Pulmonary artery endothelial cell (primary cell): Measurements from ENCODE around the gene C2CD2. TPM values are rescaled to one million over a fixed set of nuclear protein-coding genes. Genes with fewer than 3 reads are reported as not detected.
"Not testable (repeated sequence)": the region's sequence is repeated elsewhere in the genome, so short reads cannot be mapped to it uniquely, and the experiment has no call there.

Source experiments
- DNase-seq: peaks from one replicate; pipeline ENCODE4 v3.0.0-alpha.2; 2011; ENCODE audit warnings: low read depth, low spot score
- total RNA-seq: library from RNA; depleted of rRNA; stranded (reverse); fragments of >200 nt; gene quantifications from 2 replicates; pipeline ENCODE4 v1.2.3, GENCODE V29; 2014

The C2CD2 gene
- total RNA-seq = 35.1 and 51.1 TPM in 2 replicates

DNA sequence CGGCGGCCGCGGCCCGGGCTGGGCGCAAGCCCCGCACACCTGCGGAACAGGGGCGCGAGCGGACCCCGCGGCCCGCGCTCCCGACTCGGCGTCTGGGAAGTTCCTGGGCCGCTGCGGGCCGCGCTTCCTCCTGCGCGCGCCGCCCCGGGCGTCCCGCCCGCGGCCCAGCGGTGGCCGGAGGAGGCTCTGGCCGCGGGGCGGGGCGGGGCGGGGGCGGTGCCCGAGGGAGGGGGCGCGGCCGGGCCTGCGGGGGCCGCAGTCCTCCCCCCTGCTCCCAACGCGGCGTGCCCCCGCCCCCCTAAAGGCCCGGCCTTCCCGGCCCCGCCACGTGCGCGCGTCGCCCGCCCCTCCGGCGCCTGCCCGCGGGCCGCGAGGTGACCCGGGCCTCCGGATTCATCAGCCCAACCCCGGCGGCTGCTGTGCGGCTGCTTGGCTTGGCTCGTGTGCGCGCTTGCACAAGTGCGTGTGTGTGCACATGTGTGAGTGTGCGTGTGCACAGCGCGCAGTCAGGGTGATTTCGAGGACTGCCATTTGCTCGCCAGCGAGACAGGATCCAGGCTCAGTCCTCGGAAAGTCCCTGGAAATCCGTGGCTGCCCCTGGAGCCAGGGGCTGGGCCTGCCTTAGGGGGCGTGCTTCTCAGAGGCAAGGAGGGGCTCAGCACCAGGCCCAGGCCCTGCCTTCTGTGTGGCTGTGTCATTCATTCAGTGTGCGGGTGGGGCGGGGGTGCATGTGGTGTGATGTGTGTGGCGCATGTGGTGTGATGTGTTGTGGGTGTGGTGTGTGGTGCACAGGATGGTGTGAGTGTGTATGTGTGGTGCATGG is at the start of gene C2CD2:
TSS of gene C2CD2 (minus strand) at position 188 of the 823 bp plus-strand sequence. CDS start 370 bp downstream, outside the sequence.
- DNase-seq = peak; percentile 46

DNA sequence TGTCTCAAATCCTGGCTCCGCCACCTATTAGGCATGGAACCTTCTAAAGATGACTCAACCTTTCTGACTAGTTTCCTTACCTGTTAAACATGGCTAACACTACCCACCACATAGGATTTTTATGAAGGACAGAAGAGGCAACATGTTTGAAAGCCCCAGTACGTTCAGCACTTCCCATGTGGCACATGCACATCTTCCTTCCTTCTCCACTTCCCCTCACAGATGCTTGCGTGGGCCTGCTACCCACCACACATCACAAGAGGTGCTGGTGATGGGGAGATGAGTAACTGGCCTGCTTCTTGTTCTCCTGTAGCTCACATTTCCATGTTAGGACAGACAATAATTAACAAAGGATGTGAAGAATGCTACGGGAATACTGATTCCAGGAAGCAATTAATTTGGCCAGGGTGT is 49.2 kb upstream of the C2CD2 start:
- DNase-seq = no peak

DNA sequence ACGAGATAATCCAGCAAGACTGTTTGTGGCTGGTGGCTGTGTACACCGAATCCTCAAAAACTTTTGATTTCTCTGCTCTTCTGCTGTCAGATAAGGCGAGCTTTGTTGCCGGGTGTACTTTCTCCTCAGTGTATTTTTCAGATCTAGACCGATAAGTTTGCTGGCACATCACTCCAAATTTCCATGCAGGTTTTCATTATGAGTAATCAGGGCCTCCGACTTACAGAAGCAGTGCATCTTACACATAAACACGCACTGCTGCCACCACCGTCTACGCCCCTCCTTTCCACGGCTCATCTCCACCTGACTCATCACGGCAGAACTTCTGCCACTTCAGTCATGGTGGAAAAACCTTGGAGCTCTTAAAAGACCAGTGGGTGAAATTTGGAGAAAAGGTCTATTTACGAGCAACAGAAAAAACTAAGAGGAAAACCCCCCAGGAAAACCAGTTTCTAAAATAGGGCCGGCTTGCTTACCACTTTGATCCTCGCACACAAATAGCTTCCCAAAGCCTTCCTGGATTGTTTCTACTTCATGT is 48.7 kb upstream of the C2CD2 start:
- DNase-seq = no peak

DNA sequence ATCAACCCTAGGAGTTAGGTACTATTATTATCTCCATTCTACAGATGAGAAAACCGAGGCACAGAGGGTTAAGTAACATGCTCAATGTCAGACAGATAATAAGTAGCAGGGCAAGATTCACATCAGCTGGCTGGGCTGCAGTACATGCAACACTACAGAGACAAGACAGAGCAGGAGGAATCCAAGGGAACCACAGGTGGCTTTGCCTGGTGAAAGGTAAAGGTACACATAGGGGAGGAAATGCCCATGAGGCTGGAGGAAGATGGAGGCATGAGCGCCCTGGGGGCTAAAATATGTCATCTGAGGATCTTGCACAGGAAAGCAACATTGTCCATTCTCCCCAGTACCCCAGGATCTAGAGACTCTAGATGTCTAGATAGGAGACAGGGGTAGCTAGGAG is 48.0 kb upstream of the C2CD2 start:
- DNase-seq = no peak

DNA sequence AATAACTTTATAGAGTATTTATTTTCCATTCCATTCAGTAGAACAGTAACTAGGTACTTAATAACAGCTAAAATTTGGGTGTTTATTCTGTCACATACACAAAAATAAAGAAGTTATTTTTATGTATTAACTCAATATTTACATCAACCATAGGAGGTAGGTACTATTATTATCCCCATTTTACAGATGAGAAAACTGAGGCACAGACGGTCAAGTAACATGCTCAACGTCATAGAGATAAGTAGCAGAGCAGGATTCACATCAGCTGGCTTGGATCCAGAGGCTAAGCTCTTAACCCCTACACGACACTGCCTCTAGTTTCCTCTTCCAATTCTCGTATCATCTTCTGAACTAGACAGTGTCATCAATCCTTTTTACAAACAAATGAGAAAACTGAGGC is 47.1 kb upstream of the C2CD2 start:
- DNase-seq = no peak

DNA sequence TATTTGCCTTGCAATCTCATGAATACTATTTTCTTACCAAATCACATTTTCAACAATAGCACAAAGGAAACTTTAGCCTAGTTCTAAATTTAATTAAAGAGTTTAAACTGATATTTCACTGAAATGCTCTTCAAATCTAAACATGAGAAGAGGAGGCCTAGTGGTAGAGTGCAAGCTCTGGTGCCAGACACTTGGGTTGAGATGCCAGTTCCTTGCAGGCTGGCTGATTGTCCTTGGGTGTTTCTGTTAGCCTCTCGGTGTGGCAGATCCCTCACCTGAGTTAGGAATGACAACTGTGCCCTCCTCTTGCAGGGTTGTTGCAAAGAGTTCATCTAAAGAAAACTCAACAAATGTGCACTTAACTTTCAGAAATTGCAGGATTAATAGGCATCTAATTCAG is 43.8 kb upstream of the C2CD2 start:
- DNase-seq = no peak

DNA sequence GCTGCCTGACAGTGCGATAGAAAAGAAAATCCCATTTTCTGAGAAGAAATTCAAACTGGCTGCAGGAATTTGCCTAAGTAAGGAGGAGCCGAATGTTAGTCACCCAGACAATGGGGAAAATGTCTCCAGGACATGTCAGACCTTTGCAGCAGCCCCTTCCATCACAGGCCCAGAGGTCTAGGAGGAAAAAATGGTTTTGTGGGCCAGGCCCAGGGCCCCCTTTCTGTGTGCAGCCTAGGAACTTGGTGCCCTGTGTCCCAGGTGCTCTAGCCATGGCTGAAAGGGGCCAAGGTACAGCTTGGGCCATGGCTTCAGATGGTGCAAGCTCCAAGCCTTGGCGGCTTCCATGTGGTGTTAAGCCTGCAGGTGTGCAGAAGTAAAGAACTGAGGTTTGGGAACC is 41.8 kb upstream of the C2CD2 start:
- DNase-seq = no peak

DNA sequence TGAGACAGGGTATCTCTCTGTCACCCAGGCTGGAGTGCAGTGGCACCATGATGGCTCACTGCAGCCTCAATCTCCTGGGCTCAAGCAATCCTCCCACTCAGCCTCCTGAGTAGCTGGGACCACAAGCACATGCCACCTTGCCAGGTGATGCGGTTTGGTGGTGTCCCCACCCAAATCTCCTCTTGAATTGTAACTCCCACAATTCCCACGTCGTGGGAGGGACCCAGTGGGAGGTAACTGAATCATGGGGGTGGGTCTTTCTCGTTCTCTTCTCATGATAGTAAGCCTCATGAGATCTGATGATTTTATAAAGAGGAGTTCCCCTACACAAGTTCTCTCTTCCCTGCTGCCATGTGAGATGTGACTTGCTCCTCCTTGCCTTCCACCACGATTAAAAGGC is 40.8 kb upstream of the C2CD2 start:
- not testable (repeated sequence) for DNase-seq

DNA sequence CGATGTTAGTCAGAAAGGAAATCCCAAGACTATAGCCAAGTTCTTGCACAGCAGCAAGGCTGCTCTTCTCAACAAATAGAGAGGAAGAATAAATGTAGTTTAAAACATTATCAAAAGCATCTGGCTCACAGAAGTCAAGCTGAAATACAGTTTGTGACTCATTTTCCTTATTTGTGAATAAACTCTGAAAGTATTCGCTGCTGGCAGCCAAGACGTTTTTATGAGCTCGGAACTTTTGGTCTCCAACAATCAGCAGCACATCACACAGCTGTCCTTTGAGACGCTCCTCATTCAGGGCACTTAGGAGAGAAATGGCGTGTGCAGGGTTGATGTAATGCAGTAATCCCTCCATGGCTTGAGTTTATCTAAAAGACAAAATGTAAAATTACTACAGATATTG is 39.9 kb upstream of the C2CD2 start:
- DNase-seq = no peak

DNA sequence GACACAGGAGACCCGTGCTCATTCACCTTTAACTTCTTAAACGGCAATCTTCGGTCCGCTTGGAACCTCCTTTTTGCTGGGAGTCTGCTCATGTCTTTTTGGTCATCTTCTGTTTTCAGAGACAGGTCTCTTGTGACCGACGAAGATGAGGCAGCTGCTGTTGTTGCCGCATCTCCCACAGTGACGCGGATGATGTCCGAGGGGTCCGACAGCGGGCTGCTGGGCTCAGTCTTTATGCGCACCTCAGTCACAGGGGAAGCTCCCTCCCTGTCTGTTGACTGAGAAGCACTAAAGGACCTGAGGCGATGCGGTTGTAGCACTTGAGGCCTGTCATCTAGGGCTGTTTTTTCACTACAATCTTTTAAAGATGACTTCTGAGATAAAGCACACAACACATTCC is 38.8 kb upstream of the C2CD2 start:
- DNase-seq = no peak

DNA sequence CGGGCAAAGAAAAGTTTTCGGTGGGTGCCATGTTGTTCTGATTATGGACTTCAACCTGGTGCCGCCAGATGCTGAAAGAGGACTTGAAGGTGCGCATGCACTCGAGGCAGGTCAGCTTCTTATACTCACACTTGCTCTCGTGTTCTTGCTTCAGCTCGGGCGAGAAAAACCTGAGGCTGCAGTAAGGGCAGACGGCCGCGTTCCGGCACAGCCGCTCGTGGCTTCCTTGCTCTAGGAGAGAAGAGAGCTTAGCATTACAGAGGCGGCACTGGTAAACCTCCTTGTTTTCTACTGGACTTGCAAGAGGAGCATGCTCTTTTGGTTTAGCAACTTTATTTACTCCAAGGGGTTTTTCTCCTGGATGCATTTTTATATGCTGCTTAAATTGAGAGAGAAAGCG is 37.8 kb upstream of the C2CD2 start:
- no peak for DNase-seq

DNA sequence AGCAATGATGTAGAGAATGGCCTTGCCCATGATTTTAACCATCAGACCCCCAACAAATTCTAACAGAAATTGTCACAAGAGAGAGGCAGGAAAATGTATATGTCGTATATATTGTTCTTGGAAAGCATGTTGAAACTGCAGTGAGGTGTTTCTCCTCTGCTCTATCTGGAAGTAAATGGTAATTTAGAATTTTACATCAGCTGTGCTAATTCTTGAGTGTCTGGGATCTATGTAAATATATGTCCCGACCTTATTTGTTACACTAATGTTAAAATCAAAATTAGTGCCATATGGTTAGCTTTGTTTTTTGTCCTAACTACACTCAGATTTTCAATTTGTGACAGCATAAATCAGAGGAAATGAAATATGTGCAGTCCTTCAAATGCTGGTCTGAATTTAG is 35.9 kb upstream of the C2CD2 start:
- no peak for DNase-seq

DNA sequence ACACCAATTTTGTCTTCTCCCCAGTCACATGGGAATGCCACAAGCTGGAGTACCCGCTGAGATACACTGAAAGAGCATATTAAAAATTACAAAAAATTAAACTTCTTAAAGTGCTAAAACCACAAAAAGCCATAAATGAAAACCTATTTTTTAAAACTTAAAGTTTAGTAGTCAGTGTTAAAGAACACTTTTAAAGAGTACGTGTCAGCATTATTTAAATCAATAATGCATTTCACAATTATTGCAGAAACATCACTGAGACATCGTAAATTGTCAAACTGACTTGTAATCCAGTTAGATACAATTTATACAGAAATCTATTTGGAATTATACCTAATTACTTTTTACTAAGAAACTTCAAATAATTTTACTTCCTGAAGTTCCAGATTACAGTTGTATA is 33.5 kb upstream of the C2CD2 start:
- no peak for DNase-seq

DNA sequence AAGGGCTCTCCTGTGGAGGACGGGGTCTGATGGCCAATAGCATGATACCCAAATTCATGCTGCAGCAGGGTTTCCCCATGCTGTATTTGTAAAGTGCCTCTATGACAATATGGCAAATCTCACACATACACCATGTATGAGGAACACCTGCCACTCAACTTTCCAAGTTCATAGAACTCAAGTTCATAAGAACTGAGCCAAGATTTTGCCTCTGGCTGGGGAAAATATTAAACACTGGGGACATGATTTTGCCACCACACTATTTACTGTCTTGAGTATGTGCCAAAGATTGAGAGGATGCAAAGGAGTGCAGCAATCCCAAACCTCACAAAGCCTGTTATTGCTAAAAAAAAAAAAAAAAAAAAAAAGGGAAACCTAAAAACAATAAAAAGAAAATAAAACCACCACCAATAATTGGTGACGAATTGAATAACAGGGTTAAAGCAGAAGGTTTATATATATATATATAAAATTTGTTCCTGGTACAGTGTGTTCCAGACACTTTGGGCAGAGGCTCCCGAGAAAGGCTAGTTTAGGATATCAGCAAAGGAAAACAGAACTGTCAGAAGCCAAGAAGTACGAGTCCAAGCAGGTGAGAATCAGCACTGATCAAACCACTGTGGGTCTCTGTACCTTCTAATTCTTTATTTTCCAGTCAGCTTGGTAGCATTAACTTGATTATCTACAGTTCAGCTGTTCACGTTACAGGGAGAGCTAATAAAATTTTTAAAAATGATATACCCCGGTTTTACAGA is 32.0 kb upstream of the C2CD2 start:
- DNase-seq = no peak

DNA sequence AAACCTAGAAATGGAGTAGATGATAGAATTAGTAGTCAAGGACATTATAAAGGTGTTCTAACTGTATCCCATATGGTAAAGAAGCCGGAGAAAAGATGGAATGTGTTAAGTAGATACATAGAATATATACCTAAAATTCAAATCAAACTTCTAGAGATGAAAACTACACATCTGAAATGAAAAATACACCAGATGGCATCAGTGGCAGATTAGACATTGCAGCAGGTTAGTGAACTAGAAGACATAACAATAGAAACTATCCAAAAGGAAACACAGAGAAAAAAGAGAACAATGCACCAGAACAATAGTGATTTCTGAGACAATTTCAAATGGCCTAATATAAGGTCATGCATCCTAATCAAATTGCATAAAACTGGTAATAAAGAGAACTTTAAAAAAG is 29.4 kb upstream of the C2CD2 start:
- no peak for DNase-seq

DNA sequence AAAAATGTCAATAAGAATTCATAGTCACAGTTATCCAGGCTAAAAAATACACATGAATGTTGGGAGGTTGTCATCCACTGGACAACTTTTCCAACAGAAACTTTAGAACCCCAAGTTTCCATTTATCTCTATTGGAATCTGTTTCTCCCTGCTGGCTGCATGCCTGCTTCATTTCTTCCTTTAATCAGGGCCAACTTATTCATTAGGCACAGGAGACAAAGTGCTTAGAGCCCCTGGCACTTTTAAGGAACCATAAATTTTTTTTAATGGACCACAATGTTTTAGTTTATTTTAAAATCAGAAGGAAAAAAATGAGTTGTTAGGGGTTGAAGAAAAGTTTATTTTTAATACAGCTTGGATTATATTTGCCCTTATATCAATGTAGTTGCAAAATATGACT is 26.7 kb upstream of the C2CD2 start:
- DNase-seq = no peak

DNA sequence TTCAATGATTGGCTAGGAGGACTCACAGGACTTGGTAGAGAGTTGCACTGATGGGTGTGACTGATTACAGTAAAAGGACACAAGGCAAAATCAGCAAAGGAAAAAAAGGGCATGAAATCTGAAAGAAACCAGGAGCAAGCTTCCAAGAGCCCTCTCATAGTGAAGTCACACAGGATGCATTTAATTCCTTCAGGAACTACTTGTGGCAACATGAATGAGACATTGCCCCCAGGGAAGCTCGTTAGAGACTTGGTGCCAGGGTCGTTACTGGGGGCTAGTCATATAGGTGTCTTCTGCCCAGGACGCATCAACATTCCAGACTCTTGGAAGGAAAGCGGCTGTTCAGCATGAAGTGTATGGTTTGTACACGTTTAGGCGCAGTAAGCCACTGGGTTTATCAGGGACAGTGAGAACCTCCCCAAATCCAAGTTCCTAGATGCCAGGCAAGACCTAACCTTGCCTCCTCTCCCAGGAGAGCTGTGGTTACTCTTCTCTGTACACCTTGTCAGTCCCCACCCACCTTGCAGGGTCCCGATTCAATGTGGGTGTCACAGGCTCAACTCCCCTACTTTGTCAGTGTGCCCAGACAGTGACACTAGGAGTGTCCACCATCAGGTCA is 26.0 kb upstream of the C2CD2 start:
- DNase-seq = no peak

DNA sequence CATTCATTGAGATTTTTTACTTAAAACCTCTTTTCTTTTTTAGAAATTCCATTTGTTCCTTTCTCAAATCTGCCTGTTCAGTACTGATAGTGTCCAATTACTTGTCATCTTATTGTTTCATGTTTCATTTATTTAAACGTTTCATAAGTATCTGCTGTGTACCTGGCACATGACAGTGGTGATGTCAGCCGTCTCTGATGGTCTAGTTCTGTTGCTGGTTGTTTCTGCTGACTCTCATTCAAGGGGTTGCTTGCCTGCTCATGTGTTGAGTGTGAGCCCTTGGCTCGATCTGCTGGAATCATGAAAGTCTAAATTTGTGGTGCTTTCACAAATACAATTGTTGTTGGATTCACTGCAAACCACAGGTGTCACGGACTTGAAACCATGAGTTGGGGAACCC is 25.5 kb upstream of the C2CD2 start:
- DNase-seq = no peak

DNA sequence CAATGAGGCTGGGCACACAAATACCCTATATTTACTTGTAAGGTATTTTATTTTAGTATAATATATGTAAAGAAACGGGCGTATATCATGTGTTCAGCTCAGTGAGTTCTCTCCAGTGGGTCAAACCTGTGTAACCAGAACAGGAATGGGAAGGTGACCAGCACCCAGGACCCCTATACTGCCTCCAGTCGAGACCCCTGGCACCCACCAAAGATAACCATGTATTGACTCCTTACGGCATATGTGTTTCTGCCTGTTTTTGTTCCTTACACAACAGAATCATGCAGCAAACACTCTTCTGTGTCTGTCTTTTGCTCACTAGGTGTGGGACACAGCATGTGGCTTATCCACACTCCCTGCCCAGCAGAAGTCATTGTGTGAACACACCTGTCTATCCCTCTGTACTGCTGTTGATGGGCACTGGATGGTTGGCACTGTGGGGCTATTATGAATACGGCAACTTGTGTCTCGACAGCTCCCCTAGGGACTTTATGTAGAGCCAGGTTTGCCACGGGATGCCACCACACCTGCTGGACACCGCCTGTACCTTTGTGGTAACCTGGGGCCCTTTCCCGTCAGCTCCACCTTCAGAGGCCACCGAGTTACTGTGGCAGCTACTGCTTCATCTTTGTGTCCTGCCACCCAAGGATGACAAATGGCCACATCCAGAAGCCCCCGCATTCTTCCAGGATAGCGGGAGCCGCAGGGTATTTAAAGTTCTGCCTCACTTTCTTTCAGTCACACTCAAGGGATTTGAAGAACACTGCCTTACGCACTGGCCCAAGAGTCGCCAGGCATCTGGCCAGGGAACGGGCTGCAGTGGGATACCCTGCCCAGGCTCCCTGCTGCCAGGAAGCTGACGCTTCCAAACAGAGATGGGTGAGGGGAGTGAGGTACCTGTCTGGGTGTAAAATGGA is 23.5 kb upstream of the C2CD2 start:
- no peak for DNase-seq

DNA sequence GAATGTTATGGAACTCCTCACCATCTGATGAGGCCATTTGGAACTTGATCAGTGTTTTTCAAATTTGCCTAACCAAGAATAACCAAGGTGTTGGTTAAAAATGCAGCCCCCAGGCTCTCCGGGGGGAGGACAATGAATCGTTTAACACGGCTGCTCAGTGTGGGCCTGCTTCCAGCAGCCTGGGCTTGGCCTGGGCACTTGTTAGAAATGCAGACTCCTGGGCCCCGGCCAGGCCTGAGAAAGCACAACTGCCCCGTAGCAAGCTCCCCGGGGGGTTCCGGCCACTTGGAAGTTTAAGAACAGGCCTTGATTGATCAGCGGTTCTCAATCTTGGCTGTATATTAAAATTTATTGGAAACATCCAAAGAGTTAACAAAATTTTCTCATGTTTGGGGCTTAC is 22.8 kb upstream of the C2CD2 start:
- DNase-seq = no peak
